Fibroblast of lung (primary cell): Measurements from ENCODE around the gene ANKRD13D. TPM values are rescaled to one million over a fixed set of nuclear protein-coding genes. Genes with fewer than 3 reads are reported as not detected.

ENCODE experiments used
- DNase-seq, 2 donors: peaks; one replicate each; pipeline versions ENCODE4 v3.0.0 to v3.0.0-alpha.2; 2010; ENCODE audit warnings: low read depth in 2 of 2
- H2AFZ ChIP-seq: 2 replicates; pipeline ENCODE4 v1.5.1; 2012; ENCODE audit warnings: low read length, control low read depth, inconsistent platforms
- H3K27ac ChIP-seq: 2 replicates; pipeline ENCODE4 v1.5.1; 2011; ENCODE audit warnings: low read length, control low read depth; ENCODE audit not compliant: insufficient read depth
- H3K27me3 ChIP-seq: 2 replicates; pipeline ENCODE4 v1.5.1; 2011; ENCODE audit warnings: mild to moderate bottlenecking, low read length; ENCODE audit not compliant: control insufficient read depth, insufficient read depth
- H3K36me3 ChIP-seq: 2 replicates; pipeline ENCODE4 v1.5.1; 2011; ENCODE audit warnings: low read length; ENCODE audit not compliant: control insufficient read depth, insufficient read depth
- H3K4me1 ChIP-seq: 2 replicates; pipeline ENCODE4 v1.5.1; 2011; ENCODE audit warnings: low read length; ENCODE audit not compliant: control insufficient read depth, insufficient read depth; ENCODE audit errors: extremely low read depth
- H3K4me2 ChIP-seq: 2 replicates; pipeline ENCODE4 v1.5.1; 2011; ENCODE audit warnings: low read length, control low read depth; ENCODE audit not compliant: insufficient read depth; ENCODE audit errors: extremely low read depth
- H3K4me3 ChIP-seq, 4 experiments: fragments of 200-600 bp in 1 of 4; sonication (generic) in 1 of 4; replicated peaks in 1 of 4; 2 replicates each; pipeline ENCODE4 v1.5.1; 2011 to 2016; ENCODE audit warnings: low read length in 4 of 4, low read depth in 3 of 4, mild to moderate bottlenecking in 3 of 4, control low read depth in 2 of 4, inconsistent platforms in 1 of 4, mixed read lengths in 1 of 4; ENCODE audit not compliant: insufficient read depth in 1 of 4; ENCODE audit errors: control extremely low read depth in 1 of 4
- H3K79me2 ChIP-seq: 2 replicates; pipeline ENCODE4 v1.5.1; 2012; ENCODE audit warnings: mild to moderate bottlenecking, low read length, inconsistent platforms; ENCODE audit not compliant: control insufficient read depth, insufficient read depth
- H3K9ac ChIP-seq: 2 replicates; pipeline ENCODE4 v1.5.1; 2011; ENCODE audit warnings: mild to moderate bottlenecking, low read length, control low read depth; ENCODE audit not compliant: insufficient read depth
- H3K9me3 ChIP-seq: 2 replicates; pipeline ENCODE4 v1.5.1; 2012; ENCODE audit warnings: low read depth, low read length; ENCODE audit not compliant: control insufficient read depth, insufficient read depth
- H4K20me1 ChIP-seq: 2 replicates; pipeline ENCODE4 v1.5.1; 2011; ENCODE audit warnings: low read length; ENCODE audit not compliant: control insufficient read depth, insufficient read depth; ENCODE audit errors: extremely low read depth
- EZH2 ChIP-seq: IDR thresholded peaks from 2 replicates; pipeline ENCODE4 v1.5.1; 2012; ENCODE audit warnings: low read length, control low read depth, mild to moderate bottlenecking; ENCODE audit errors: missing control alignments
- polyA plus RNA-seq, 2 donors: library from polyadenylated mRNA; depleted of rRNA in 1 of 2; stranded (reverse) in 1 of 2; unstranded in 1 of 2; fragments of >200 nt; gene quantifications; 2 replicates each; pipeline ENCODE4 v1.2.1, GENCODE V29; 2011 to 2012; ENCODE audit warnings: missing spikeins in 1 of 2
- total RNA-seq: library from RNA; depleted of rRNA; stranded (reverse); fragments of >200 nt; gene quantifications from 2 replicates; pipeline ENCODE4 v1.2.1, GENCODE V29; 2014
- TF ChIP-seq, protein P1 (sequence below), 2 donors: IDR thresholded peaks in 1 of 2; conservative IDR thresholded peaks in 1 of 2; 1 replicate in 1 of 2; 2 replicates in 1 of 2; pipeline ENCODE4 v1.5.1; 2011 to 2012; ENCODE audit warnings: low read length in 2 of 2, control low read depth in 1 of 2, inconsistent platforms in 1 of 2, low read depth in 1 of 2, mild to moderate bottlenecking in 1 of 2

Gene ANKRD13D
- total and polyA plus RNA-seq, 2 donors (not counting 1 experiment from before 2014, with no cell fraction given): 11.5 to 45.4 TPM

DNA sequence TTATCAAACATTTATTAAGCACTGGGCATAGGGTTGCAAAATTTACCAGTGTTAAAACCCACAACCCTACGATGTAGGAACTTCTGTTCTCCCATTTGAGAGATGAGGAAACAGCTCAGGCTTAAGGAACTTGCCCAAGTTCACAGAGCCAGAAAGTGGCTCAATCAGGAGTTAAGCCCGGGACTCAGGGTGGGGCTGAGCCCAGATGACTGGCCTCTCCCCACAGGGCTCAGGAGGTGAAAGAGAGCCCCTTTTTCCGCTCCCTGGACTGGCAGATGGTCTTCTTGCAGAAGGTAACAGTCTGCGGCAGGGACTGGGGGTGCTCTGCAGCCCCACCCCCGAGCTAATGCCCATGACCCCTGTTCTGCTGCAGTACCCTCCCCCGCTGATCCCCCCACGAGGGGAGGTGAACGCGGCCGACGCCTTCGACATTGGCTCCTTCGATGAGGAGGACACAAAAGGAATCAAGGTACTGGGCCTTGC lies 5.6 kb upstream of the ANKRD13D start:
- Histone ChIP-seq H3K27me3 (no peaks in the 10 kb centered on the region), H3K9ac (no peak overlapping the region), H3K4me1 (peaks cover 7% of the 10 kb centered on the region), H3K27ac (no peak overlapping the region), H3K4me2 (no peak overlapping the region), H3K36me3 (peaks cover 43% of the 10 kb centered on the region), H3K79me2 (no peaks in the 10 kb centered on the region), H4K20me1 (no peaks in the 10 kb centered on the region), H3K4me3 (no peak overlapping the region), H3K9me3 (no peaks in the 10 kb centered on the region), H2AFZ (no peak overlapping the region)
- TF ChIP-seq, protein P1, sequence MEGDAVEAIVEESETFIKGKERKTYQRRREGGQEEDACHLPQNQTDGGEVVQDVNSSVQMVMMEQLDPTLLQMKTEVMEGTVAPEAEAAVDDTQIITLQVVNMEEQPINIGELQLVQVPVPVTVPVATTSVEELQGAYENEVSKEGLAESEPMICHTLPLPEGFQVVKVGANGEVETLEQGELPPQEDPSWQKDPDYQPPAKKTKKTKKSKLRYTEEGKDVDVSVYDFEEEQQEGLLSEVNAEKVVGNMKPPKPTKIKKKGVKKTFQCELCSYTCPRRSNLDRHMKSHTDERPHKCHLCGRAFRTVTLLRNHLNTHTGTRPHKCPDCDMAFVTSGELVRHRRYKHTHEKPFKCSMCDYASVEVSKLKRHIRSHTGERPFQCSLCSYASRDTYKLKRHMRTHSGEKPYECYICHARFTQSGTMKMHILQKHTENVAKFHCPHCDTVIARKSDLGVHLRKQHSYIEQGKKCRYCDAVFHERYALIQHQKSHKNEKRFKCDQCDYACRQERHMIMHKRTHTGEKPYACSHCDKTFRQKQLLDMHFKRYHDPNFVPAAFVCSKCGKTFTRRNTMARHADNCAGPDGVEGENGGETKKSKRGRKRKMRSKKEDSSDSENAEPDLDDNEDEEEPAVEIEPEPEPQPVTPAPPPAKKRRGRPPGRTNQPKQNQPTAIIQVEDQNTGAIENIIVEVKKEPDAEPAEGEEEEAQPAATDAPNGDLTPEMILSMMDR (conservative IDR thresholded peaks at IDR 0.05 in 1 of 2, IDR thresholded peaks at IDR 0.05 in 1 of 2; ENCODE audit: low read depth in 1 of 2, low read length in 2 of 2): no peak
- TF ChIP-seq EZH2: no peak
- DNase-seq: no peak

DNA sequence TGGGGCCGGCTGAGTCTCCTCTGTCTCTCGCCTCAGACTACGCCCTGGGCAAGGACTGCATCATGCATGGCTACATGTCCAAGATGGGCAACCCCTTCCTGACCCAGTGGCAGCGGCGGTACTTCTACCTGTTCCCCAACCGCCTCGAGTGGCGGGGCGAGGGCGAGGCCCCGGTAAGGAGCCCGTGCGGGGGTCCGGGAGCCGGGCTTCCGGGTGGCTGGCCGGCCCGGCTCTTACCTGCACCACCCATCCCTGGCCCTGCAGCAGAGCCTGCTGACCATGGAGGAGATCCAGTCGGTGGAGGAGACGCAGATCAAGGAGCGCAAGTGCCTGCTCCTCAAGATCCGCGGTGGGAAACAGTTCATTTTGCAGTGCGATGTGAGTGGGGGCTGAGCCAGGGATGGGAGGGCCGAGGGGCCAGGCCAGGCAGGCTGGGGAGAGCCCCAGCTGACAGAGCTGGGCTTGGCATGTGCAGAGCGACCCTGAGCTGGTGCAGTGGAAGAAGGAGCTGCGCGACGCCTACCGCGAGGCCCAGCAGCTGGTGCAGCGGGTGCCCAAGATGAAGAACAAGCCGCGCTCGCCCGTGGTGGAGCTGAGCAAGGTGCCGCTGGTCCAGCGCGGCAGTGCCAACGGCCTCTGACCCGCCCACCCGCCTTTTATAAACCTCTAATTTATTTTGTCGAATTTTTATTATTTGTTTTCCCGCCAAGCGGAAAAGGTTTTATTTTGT lies 4.1 kb upstream of the ANKRD13D start:
- DNase-seq: no peak
- Histone ChIP-seq H3K4me1 (peaks cover 7% of the 10 kb centered on the region), H3K36me3 (peaks cover 37% of the 10 kb centered on the region), H3K79me2 (peaks cover 5% of the 10 kb centered on the region), H4K20me1 (no peaks in the 10 kb centered on the region), H3K27me3 (no peaks in the 10 kb centered on the region), H3K27ac (no peak overlapping the region), H3K4me2 (no peak overlapping the region), H3K4me3 (no peak overlapping the region), H3K9ac (no peak overlapping the region), H3K9me3 (no peaks in the 10 kb centered on the region), H2AFZ (no peak overlapping the region)
- TF ChIP-seq EZH2: no peak
- TF ChIP-seq, protein P1 (conservative IDR thresholded peaks at IDR 0.05 in 1 of 2, IDR thresholded peaks at IDR 0.05 in 1 of 2; ENCODE audit: low read depth in 1 of 2, low read length in 2 of 2): no peak

DNA sequence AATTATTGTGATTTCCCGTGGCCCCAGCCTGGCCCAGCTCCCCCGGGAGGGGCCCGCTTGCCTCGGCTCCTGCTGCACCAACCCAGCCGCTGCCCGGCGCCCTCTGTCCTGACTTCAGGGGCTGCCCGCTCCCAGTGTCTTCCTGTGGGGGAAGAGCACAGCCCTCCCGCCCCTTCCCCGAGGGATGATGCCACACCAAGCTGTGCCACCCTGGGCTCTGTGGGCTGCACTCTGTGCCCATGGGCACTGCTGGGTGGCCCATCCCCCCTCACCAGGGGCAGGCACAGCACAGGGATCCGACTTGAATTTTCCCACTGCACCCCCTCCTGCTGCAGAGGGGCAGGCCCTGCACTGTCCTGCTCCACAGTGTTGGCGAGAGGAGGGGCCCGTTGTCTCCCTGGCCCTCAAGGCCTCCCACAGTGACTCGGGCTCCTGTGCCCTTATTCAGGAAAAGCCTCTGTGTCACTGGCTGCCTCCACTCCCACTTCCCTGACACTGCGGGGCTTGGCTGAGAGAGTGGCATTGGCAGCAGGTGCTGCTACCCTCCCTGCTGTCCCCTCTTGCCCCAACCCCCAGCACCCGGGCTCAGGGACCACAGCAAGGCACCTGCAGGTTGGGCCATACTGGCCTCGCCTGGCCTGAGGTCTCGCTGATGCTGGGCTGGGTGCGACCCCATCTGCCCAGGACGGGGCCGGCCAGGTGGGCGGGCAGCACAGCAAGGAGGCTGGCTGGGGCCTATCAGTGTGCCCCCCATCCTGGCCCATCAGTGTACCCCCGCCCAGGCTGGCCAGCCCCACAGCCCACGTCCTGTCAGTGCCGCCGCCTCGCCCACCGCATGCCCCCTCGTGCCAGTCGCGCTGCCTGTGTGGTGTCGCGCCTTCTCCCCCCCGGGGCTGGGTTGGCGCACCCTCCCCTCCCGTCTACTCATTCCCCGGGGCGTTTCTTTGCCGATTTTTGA lies 3.3 kb upstream of the ANKRD13D start:
- no peak overlapping the region for H3K9ac ChIP-seq

More for the DNA sequence above, 3.3 kb upstream of the ANKRD13D start:
- H3K36me3 ChIP-seq: peaks cover 38% of the 10 kb centered on the region
- H3K27ac ChIP-seq: no peak overlapping the region
- H3K4me1 ChIP-seq: peaks cover 13% of the 10 kb centered on the region
- no peak overlapping the region for H3K4me3 ChIP-seq
- TF ChIP-seq EZH2: no peak
- TF ChIP-seq, protein P1 (conservative IDR thresholded peaks at IDR 0.05 in 1 of 2, IDR thresholded peaks at IDR 0.05 in 1 of 2; ENCODE audit: low read depth in 1 of 2, low read length in 2 of 2): no peak
- H3K4me2 ChIP-seq: no peak overlapping the region
- no peaks in the 10 kb centered on the region for H3K9me3 ChIP-seq
- no peak overlapping the region for H2AFZ ChIP-seq
- H3K79me2 ChIP-seq: peaks cover 13% of the 10 kb centered on the region
- H4K20me1 ChIP-seq: no peaks in the 10 kb centered on the region
- DNase-seq: no peak
- no peaks in the 10 kb centered on the region for H3K27me3 ChIP-seq
